HT1080 (cell line): ENCODE results near the gene STK10. TPM values are rescaled to one million over a fixed set of nuclear protein-coding genes. Genes with fewer than 3 reads are reported as not detected.
"Not testable (repeated sequence)": the region's sequence is repeated elsewhere in the genome, so short reads cannot be mapped to it uniquely, and the experiment has no call there.

Experiments
- DNase-seq: peaks from one replicate; pipeline ENCODE4 v3.0.0-alpha.2; 2015; ENCODE audit warnings: low read depth
- total RNA-seq: library from RNA; depleted of rRNA; stranded (reverse); fragments of >200 nt; shearing (Covaris generic); gene quantifications from 2 replicates; pipeline ENCODE4 v1.2.3, GENCODE V29; 2014

Gene STK10
- total RNA-seq, 1 experiment from 2014 or later = 16.4 TPM

DNA sequence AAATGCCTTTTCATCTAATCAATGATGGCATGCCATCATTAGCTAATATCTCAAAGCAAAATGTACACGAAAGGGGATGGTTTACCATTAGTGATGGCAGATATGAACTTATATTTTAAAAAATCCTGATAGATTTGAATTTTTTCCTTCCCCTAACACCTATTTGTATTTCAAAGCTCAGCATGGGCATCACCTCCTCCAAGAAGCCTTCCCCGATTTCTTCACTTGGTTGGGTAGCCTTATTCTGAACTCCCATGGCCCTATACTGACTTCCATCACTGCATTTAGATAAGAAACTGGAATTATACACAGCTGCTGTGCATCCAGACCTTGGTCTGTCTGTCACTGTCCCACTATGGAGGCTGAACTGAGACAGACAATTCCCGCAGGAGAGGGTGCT, 132.0 kb downstream of the STK10 start:
- DNase-seq = no peak

DNA sequence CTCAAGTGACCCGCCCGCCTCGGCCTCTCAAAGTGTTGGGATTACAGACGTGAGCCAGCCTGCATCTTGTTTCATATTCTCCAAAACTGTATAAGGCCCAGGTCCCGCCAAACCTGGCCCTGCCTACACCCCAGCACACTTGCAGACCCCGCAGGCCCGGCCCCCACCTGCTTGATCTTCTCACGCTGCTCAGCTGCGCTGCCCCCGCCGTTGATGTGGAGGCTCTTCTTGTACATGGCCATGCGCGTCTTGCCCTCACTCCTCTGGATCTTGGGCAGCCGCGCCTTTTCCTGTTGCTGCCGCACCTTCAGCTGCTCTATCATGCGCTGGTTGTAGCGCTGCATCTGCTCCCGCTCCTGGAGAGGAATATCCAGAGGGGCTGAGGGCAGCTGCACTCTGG, 132.6 kb downstream of the STK10 start:
- no peak for DNase-seq

DNA sequence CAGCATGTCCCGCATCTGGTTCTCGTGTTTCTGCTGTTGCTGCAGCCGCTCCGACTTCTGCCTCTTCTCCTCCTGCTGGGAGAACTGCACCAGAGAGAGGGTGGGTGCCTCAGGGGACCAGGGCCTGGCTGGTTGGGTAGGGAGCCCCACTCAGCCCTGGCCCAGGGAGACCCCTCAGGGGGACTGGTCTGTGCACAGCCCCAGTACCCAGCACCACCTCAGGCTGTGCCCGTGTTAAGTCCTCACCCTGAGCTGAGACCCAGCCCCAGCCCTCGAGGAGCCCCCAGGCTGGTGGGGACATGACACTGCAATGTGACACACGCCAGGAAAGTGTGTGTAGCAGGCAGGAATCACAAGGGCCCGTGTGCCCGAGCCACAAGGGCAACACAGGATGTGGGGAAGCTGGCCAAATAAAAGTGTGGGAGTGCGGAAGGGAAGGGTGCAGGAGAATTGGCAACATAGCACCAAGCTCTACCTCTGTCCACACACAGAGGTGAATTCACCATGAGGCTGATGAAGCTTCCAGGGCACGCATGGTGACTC, 133.3 kb downstream of the STK10 start:
- DNase-seq = no peak

DNA sequence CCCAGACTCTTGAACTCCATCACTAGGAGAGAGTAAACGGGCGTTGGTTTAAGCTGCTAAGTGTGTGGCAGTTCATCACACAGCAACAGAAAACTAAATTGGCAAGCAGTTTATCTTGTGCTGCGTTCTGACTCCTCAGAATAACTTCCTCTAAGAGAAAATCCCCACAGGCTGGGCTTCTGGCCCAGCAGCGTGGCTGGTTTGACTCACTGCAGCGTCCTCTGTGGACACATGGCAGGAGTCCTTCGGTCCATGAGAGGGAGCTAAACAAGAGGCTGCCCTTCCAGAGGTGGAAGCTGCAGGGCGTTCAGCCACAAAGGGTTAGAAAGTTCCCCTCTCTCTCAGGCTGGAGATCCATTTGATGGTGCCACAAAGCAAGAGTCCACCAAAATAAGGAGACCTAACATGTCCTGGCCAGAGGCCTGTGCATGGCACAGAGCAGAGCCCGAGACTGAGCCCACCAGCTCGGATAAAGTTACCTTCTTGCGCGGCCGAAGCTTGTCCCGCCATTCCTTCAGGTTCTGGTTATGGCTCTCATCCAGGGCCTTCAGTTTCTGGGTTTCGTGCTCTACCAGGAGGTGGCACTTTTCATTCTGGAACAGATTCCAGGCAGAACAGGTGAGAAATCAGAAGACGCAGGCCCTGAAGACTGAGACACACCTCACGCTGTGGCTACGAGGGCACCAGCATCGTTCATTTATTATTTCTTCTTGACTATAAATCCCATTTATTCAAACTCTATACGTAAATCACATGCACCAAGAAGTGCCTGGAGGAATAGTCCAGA, 135.4 kb downstream of the STK10 start:
- DNase-seq = no peak

DNA sequence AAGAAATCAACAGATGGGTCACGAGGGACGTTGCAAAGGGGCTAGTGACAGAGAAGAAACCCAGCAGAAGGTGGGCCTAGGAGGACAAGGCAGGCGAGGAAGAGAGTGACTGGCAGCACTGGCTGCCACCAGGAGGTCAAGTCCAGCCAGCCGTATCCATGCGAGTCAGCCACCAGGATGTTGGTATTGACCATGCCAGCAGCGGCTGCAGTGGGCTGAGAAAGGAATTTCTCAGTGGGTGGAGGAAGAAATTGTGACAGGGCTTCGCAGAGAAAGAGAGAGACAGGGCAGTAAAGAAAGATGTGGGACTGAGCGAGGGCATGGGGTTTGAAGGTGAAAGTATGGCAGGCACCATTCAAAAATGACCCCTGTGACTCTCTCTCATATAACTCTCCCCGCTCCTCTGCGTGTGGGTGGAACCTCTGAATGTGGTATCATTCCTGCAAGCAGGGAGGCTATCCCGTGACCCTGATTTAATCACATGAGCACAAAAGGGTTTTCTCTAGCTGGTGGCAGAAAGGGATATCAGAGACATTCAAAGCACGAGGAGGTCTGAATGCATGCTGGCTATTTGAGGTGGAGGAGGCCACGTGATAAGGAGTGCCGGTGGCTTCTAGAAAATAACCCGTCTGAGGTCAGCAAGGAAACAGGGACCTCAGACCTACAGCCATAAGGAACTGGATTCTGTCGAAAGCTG, 136.2 kb downstream of the STK10 start:
- DNase-seq = no peak

DNA sequence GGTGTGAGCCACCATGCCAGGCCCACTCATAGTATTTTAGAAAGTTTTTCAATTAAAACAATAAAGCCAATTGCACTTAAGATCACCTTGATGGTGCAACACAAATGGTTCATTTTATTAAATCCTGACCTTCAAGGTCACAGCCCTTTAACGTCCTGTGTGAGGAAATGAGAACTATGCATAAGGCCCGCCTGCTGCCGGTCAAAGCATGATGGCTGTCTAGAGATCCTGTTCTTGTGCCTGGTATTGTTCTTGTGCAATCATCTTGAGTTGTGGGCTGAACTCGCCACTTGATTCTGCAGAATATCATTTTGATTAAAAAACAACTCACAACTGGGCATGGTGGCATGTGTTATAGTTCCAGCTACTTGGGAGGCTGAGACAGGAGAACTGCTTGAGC, 137.9 kb downstream of the STK10 start:
- DNase-seq = no peak

DNA sequence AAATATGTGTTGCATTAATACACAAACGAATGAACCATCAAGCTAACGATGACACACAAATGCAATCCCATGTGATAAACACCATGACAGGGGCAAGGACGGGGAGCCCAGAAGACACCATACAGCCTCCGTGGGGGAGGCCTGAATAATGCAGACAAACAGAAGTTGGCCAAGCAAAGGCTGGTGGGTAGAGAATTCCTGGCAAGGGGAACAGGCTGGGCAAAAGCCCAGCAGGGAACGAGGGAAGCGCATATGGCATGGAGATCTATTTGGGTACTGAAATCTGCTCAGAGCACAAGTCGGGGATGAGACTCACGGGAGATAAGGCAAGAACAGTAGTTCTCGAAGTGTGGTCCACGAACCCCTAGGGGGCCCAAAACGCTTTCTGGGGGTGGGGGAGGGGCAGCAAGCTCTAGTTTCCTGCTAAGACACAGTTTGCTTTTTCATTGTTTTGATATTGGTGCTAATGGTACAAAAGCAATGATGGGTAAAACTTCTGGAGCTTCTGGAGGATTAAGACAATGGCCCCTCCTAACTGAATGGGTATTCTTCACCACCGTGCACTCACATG, 138.7 kb downstream of the STK10 start:
- DNase-seq = no peak

DNA sequence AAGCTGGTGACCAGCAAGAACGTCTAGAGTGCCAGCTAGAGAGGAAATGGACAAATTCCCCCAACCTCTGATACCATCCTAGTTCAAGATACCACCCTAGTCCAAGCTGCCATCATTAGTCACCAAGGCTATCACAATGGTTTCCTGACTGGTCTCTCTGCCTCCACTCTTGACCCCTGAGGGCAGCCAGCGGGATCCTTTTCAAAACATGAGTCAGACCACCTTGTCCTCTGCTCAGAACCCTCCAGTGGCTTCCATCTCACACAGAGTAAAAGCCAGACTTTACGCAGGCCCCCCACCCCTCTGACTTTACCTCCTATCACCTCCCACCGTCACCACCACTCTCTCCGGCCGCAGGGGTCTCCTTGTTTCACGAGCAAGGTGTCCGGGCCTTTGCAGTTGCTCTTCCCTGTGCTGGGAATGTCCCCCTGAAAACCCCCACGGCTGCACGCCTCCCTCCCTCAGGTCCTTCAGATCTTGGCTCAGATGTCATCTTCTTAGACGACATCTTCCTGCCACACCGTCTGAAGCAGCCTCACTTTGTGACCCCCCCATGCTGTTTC, 139.4 kb downstream of the STK10 start:
- peak; percentile 37 for DNase-seq

DNA sequence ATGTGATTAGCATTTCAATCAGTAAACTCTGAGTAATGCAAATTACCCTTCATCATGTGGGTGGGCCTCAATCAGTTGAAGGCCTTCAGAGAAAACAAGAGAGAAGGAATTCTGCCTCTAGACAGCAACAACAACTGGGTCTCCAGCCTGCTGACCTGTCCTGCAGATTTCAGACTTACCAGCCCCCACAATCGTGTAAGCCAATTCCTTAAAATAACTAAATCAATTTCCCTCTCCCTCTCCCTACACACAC, 139.9 kb downstream of the STK10 start:
- DNase-seq = no peak

DNA sequence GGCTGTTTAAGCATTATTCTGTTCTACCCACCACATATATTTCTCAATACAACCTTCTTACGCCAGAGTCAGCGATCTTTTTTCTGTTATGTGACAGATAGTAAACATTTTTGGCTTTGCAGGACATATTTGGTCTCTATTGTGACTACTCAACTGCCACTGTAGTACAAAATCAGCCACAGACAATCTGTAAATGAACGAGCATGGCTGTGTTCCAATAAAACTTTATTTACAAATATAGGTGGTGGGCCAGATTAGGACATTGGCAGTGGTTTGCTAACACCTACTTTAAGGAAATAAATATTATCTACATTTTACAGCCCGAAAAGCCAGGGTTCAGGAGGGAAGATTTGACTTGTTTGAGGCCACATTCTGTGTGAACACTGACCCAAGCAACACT, 141.4 kb downstream of the STK10 start:
- no peak for DNase-seq

DNA sequence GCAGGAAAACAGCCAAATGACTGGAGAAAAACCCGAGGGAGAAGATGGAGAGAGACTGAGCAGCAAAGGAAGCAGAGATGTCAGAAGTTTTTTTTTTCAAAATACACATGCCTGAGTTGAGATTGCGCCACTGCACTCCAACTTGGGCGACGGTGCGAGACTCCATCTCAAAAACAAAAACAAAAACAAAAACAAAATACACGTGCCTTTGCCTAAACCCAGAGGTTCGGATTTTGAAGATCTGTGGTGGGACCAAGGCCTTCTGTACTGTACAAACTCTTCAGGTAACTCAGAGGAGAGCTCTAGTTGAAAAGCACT, 142.8 kb downstream of the STK10 start:
- DNase-seq = no peak

DNA sequence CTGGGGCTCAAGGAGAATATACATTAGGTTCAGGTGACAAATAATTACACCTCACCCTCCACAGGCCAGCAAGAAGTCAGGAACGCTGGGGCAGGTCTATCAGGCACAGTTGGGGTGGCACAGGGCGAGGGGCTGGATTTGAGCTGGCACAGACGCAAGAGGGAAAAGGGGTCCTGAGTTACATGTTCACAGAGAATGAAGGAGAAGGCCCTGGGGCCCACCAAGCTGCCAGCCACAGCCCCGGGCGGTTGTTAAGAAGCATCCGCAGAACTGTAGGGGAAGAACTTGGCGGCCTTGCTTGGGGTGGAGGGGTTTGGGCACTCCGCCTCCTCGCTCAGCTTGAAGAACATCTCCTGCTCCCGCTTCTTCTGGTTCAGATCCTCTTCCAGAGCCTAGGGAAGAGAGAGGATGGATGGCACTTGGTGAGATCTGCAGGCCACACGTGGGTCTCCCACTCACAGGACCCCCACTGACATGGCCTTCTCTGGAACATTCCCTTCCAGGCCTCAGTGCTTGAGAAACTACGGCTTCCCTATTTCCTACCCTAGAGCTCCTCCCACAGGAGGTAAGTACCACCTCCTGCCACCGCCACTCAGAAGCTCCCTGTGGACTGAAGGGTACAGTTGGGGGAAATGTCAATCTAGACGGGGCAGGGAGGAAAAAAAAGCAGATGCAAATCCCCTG, 143.3 kb downstream of the STK10 start:
- DNase-seq = no peak

DNA sequence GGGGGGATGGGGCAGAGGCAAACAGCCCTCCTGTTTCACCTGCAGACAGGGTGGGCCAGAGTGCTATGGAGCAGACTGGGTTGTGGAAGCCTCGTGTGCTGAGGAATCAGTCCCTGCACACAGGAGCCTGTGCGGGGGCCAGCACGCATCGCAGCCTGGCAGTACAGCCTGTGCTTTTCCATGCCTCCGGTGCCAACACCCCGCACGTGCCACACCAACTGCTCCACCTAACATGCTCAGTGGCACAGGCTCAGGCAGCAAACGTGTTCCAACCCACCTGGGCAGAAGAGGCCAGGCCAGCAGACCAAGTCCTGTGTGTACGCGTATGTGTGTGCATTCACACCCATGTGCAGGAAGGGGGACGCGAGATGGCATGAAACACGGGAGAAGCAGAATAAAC, 144.2 kb downstream of the STK10 start:
- no peak for DNase-seq

DNA sequence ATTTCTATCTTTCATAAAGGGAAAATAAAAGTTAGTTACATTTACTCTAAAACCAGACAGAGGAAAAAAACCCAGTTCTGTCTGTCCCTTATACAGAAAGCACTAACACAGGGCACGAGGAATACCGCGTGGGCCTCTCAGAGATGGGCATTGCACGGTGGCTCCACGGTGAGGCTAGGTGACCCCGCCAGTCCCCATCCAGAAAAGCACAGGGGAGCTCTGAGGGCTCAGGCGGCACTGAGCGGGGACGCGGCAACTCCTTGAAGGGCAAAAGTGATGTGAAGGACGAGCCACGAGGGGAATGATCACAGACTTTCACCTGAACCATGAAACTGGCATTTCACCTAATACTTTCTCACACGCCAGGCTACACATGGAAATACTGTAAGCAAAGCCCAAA, 145.8 kb downstream of the STK10 start:
- DNase-seq = no peak

DNA sequence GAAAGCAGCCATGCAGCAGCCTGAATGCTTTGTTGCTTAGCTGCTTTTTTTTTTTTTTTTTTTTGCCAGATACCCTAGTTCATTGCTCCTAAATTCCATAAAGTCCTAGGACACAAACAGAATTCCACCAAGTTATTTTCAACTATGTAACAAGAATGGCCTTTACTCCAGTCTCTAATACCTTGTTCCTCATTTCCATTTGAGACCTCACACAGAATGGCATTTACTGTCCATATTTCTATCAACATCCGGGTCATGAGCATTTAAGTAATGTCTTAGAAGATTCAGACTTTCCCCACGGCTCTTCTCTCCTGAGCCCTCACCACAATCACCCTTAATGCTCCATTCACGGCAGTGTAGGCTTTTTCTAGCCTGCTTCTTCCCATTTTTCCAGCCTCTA, 149.9 kb downstream of the STK10 start:
- no peak for DNase-seq

DNA sequence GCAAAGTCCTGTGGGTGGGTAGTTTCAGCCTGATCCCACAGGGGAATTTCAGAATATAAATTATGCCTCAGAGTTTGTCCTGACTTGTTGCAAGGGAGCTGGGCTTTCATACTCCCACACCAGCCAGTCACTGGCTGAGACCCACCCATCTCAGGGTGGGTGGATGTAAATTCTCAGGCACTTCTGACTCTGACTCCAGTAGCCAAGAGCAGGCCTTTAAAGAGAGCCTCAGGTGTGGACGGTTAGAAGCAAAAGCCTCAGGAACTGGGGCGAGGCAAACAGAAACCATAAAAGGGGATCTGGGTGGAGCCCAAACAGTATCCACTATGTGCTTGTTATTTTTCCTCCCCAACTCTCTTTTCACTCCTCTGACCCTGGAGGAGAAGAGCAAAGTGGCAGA, 153.0 kb downstream of the STK10 start:
- no peak for DNase-seq

DNA sequence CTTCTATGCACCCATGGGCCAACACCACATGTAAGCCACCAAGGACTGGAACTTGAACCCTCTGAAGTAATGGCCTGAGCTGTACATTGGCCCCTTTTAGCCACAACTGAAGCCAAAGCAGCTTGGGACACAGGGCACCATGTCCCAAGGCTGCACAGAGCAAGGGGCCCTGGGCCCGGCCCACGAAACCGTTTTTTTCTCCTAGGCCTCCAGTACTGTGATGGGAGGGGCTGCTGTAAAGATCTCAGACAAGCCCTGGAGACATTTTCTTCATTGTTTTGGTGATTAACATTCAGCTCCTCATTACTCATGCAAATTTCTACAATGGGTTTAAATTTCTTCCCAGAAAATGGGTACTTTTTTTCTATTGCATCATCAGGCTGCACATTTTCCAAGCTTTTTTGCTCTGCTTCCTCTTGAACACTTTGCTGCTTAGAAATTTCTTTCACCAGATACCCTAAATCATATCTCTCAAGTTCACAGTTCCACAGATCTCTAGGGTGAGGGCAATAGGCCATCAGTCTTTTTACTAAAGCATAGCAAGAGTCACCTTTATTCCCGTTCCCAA, 156.0 kb downstream of the STK10 start:
- no peak for DNase-seq

DNA sequence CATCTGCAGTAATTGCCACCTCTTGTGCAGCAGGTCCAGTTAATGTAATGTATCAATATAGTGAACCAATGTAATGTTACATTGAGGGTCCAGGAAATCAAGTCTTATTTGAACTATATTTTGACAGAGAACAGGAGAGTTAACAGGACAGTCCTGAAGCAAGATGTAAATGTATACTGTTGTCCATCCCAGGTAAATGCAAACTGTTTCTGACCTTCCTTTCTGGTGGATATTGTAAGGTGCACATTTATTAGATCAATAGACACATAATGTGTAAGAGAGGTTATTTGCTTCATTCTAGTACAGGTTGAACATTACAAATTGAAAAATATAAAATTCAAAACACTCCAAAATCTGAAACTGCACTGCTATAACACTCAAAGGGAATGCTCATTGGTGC, 158.1 kb downstream of the STK10 start:
- no peak for DNase-seq

DNA sequence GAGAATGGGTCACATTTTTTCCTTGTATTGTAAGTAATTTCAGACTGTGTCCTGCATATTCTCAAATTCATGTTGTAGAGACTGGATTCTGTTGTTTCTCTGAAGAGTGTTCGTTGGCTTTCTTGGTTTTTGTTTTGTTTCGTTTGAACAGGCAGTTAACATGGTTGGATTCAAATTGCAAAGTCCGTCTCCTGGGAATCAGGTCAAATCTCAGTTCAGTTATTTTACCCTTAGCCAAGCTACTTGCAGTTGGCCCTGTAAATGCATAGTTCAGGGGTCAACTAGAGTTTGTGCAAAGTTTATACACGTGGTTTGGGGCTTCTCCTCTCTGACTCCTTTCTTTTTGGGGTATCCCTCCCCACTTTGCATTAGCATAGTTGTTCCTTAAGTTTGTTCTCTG, 159.9 kb downstream of the STK10 start:
- DNase-seq = no peak

DNA sequence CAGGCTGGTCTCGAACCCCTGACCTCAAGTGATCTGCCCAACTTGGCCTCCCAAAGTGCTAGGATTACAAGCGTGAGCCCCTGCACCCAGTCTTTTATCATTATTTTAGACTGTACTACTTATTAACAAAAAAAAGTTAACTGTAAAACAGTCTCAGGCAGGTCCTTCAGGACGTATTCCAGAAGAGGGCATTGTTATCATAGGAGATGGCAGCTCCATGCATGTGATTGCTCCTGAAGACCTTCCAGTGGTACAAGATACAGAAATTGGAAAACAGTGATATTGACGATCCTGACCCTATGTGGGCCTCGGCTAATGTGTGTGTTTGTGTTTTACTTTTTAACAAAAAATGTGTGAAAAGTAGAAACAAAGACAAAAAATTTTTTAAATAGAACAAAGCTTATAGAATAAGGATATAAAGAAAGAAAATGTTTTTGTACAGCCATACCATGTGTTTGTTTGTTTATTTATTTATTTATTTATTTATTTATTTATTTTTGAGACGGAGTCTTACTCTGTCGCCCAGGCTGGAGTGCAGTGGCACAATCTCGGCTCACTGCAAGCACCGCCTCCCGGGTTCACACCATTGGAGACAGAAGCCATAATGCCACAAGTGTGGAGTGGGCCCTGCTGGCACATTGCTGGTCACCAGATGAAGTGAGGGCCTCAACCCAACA, 167.8 kb downstream of the STK10 start:
- DNase-seq = not testable (repeated sequence)

DNA sequence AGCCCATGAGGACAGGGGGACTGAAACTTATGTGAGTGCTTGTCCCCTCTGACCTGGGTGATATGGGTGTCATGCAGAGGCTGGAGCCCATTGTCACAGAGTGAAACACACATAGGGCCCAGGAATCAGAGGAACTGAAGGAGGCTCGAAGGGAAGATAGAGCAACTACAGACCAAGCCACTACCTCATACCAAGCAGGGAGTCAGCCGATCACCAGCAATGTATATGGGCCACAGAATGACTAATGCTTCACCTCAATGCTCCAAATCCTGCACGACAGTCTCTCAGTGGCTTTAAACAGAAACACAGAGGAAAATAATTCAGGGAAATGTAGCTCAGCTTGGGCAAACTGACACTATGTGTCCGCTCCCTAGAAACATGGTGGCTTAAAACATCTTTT, 172.7 kb downstream of the STK10 start:
- DNase-seq = no peak
